OCI-LY7 (cell line): Measurements from ENCODE around the gene STAG3. TPM values are rescaled to one million over a fixed set of nuclear protein-coding genes. Genes with fewer than 3 reads are reported as not detected.
A peak's percentile ranks its signal among the peaks of the same experiment; 100 is the strongest.

Experiments used
- BruUV-seq: library from RNA; stranded (reverse); fragments of 400-500 nt; replicated peaks from 2 replicates; lab custom pipeline; 2021; lab: Mats Ljungman, UMichigan
- CTCF ChIA-PET: fragments of 300-600 bp; sonication (Branson Sonifier 250); formaldehyde crosslinking; loops from one replicate; lab custom pipeline; 2022; ENCODE audit warnings: antibody characterized with exemption; ENCODE audit not compliant: unreplicated experiment; lab: Charles Lee
- POLR2A ChIA-PET: fragments of 300-600 bp; sonication (Branson Sonifier 250); formaldehyde crosslinking; loops from one replicate; lab custom pipeline; 2022; ENCODE audit warnings: antibody characterized with exemption; lab: Charles Lee
- DNase-seq: peaks from one replicate; pipeline ENCODE4 v3.0.0-alpha.2; 2015; ENCODE audit warnings: low spot score
- H2AFZ ChIP-seq: fragments of 200-600 bp; sonication (generic), shearing (Covaris generic); 2 replicates; pipeline ENCODE4 v1.6.1; 2014; ENCODE audit warnings: mild to moderate bottlenecking, antibody characterized with exemption, low read length, moderate library complexity
- H3K27ac ChIP-seq: fragments of 200-600 bp; sonication (generic); 2 replicates; pipeline ENCODE4 v1.5.1; 2014; ENCODE audit warnings: mixed run types, low read depth, mild to moderate bottlenecking, moderate library complexity, low read length, inconsistent platforms; ENCODE audit not compliant: poor library complexity, severe bottlenecking
- H3K36me3 ChIP-seq: fragments of 200-600 bp; sonication (generic); 2 replicates; pipeline ENCODE4 v1.6.1; 2014; ENCODE audit warnings: mild to moderate bottlenecking, antibody characterized with exemption, low read length, moderate library complexity, mixed read lengths; ENCODE audit not compliant: insufficient read depth
- H3K4me1 ChIP-seq: fragments of 200-600 bp; sonication (generic); 2 replicates; pipeline ENCODE4 v1.5.1; 2014; ENCODE audit warnings: mild to moderate bottlenecking, low read length; ENCODE audit not compliant: insufficient read depth, poor library complexity, severe bottlenecking
- H3K4me2 ChIP-seq: fragments of 200-600 bp; sonication (generic); 2 replicates; pipeline ENCODE4 v1.6.1; 2014; ENCODE audit warnings: mild to moderate bottlenecking, low read length
- H3K4me3 ChIP-seq: fragments of 200-600 bp; sonication (generic); 2 replicates; pipeline ENCODE4 v1.5.1; 2014; ENCODE audit warnings: mild to moderate bottlenecking, low read depth, low read length; ENCODE audit not compliant: poor library complexity, severe bottlenecking
- H3K79me2 ChIP-seq: fragments of 200-600 bp; sonication (generic); 2 replicates; pipeline ENCODE4 v1.6.1; 2016; ENCODE audit warnings: low read depth, mild to moderate bottlenecking, low read length, moderate library complexity, mixed read lengths; ENCODE audit not compliant: insufficient read depth
- H3K9me2 ChIP-seq: fragments of 200-600 bp; sonication (generic); 2 replicates; pipeline ENCODE4 v1.6.1; 2016; ENCODE audit warnings: mild to moderate bottlenecking, low read length, mixed read lengths; ENCODE audit not compliant: insufficient read depth
- H3K9me3 ChIP-seq: fragments of 200-600 bp; sonication (generic); 2 replicates; pipeline ENCODE4 v1.6.1; 2014; ENCODE audit warnings: mild to moderate bottlenecking, mixed run types, low read length, mixed read lengths
- H4K20me1 ChIP-seq: fragments of 200-600 bp; sonication (generic); 2 replicates; pipeline ENCODE4 v1.6.1; 2014; ENCODE audit warnings: mild to moderate bottlenecking, antibody characterized with exemption, low read length, moderate library complexity, mixed read lengths; ENCODE audit not compliant: insufficient read depth
- CTCF ChIP-seq: fragments of 200-600 bp; sonication (generic); conservative IDR thresholded peaks from 2 replicates; pipeline ENCODE4 v1.5.1; 2014; ENCODE audit warnings: mild to moderate bottlenecking, antibody characterized with exemption, low read length, moderate library complexity, mixed read lengths
- EZH2phosphoT487 ChIP-seq: fragments of 200-600 bp; sonication (generic); IDR thresholded peaks from 2 replicates; pipeline ENCODE4 v1.6.1; 2018; ENCODE audit warnings: low read depth, borderline replicate concordance, mild to moderate bottlenecking, mixed run types, antibody characterized with exemption, low read length, moderate library complexity, mixed read lengths
- intact Hi-C: fragments of 100-400 bp; cut with micrococcal nuclease; formaldehyde crosslinking; loops from one replicate; pipeline ENCODE4 v1.10.0; 2022; ENCODE audit not compliant: unreplicated experiment
- total RNA-seq, 2 experiments: library from RNA; depleted of rRNA in 1 of 2; stranded (reverse); fragments of >200 nt in 1 of 2; shearing (Covaris generic) in 1 of 2; gene quantifications; 2 replicates each; pipeline ENCODE4 v1.2.3, GENCODE V29; 2014 to 2022

Gene STAG3
- total RNA-seq, 2 experiments from 2014 or later = 70.2 to 82.8 TPM

DNA sequence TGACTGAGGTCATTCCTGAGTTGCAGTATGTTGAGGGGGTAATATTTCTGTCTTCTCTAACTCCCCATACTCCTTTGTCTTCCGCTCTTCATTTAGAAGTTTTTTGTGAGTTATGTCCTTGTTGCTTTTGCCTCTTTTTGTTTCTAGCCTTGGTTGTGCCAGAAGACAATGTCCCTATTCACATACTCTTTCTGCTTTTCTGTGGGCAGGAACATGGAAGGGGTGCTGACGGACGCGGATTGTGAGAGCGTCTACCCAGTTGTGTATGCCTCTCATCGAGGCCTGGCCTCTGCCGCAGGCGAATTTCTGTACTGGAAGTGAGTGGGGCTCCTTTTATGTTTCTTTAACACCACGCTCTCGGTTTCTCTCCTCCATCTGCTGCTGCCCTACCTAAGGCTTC lies 20.5 kb downstream of the STAG3 start:
- Histone ChIP-seq H3K4me2 (no peak overlapping the region), H3K9me2 (no peaks in the 10 kb centered on the region), H3K4me3 (no peak overlapping the region), H3K27ac (no peak overlapping the region), H3K9me3 (no peaks in the 10 kb centered on the region), H2AFZ (no peak overlapping the region), H3K79me2 (no peaks in the 10 kb centered on the region), H3K4me1 (peaks cover 95% of the 10 kb centered on the region), H3K36me3 (peaks cover 21% of the 10 kb centered on the region; the same call in 1 of the 2 replicates), H4K20me1 (no peaks in the 10 kb centered on the region)
- POLR2A ChIA-PET = interaction anchor here (2.5 kb wide), 1 partner anchor 13 kb away, joined by 9 read pairs; no protein-coding TSS in a partner anchor
- BruUV-seq = no TSS peak
- CTCF ChIA-PET = no interaction called here
- intact Hi-C loops = no loop called here
- TF ChIP-seq EZH2phosphoT487 (no peak), CTCF (no peak)
- no peak for DNase-seq

DNA sequence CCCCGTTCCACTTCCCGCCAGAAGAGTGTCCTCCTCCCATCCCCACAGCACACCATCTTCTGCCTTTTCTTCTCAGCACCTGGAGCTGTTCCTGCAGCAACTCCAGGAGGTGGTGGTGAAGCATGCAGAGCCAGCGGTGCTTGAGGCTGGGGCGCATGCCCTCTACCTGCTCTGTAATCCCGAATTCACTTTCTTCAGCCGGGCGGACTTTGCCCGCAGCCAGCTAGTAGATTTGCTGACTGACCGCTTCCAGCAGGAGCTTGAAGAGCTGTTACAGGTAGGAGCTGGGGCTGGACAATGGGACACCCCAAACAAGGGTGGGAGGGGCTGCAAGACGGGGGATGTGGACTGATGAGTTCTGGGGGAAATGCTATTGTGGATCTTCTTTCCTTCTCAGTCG lies 23.0 kb downstream of the STAG3 start:
- H3K4me3 ChIP-seq = peak overlapping the region; percentile 44
- H4K20me1 ChIP-seq = no peaks in the 10 kb centered on the region
- ChIA-PET CTCF (no interaction called here), POLR2A (interaction anchor here (1.1 to 3.7 kb wide), 5 partner anchors 8 to 23 kb away, joined by 3 to 25 read pairs (median 7); partner anchors contain the start of genes GPC2 and STAG3)
- no peaks in the 10 kb centered on the region for H3K9me3 ChIP-seq
- TF ChIP-seq CTCF = no peak
- no peak for TF ChIP-seq EZH2phosphoT487
- no peaks in the 10 kb centered on the region for H3K79me2 ChIP-seq
- BruUV-seq = no TSS peak
- intact Hi-C loops = no loop called here
- DNase-seq = no peak
- H3K36me3 ChIP-seq = peaks cover 29% of the 10 kb centered on the region; the same call in 1 of the 2 replicates
- peak overlapping the region; percentile 59 for H3K27ac ChIP-seq
- no peak overlapping the region for H2AFZ ChIP-seq
- H3K4me2 ChIP-seq = peak overlapping the region; percentile 73
- no peaks in the 10 kb centered on the region for H3K9me2 ChIP-seq
- peaks cover 89% of the 10 kb centered on the region for H3K4me1 ChIP-seq

GRCh38 chr7:100204454-100204853 lies 26.7 kb downstream of the STAG3 start:
- ChIA-PET CTCF (no interaction called here), POLR2A (interaction anchor here (0.8 to 1.1 kb wide), 2 partner anchors 8 to 9 kb away, joined by 3 to 5 read pairs; no protein-coding TSS in a partner anchor)
- no peaks in the 10 kb centered on the region for H3K9me2 ChIP-seq
- TF ChIP-seq CTCF = no peak
- no peak for TF ChIP-seq EZH2phosphoT487
- peak overlapping the region; percentile 30; the same call in 1 of the 2 replicates for H2AFZ ChIP-seq
- intact Hi-C loops = no loop called here
- no peak for DNase-seq
- no peak overlapping the region for H3K4me3 ChIP-seq
- no peaks in the 10 kb centered on the region for H4K20me1 ChIP-seq
- H3K36me3 ChIP-seq = peaks cover 26% of the 10 kb centered on the region; the same call in 1 of the 2 replicates
- H3K79me2 ChIP-seq = no peaks in the 10 kb centered on the region
- H3K27ac ChIP-seq = peak overlapping the region; percentile 30
- no peaks in the 10 kb centered on the region for H3K9me3 ChIP-seq
- BruUV-seq = no TSS peak
- peaks cover 68% of the 10 kb centered on the region for H3K4me1 ChIP-seq
- peak overlapping the region; percentile 38; the same call in 1 of the 2 replicates for H3K4me2 ChIP-seq
